SK-N-SH treated with all-trans-retinoic acid at 6 μM for 48 hours (cell line): ENCODE data around the gene NEIL1.

Experiments used
- PPARA ChIP-seq: fragments of 250-450 bp; sonication (Bioruptor Pico); IDR thresholded peaks from 2 replicates; pipeline ENCODE4 v1.5.0; 2020; ENCODE audit warnings: mild to moderate bottlenecking, borderline replicate concordance
- ZFP3 ChIP-seq: fragments of 250-450 bp; sonication (Bioruptor Pico); IDR thresholded peaks from 2 replicates; pipeline ENCODE4 v1.5.0; 2020; ENCODE audit warnings: mild to moderate bottlenecking, moderate library complexity

GRCh38 chr15:75314552-75315290, 32.1 kb upstream of the NEIL1 start:
- TF ChIP-seq ZFP3 (CRISPR knock-in tag) (no peak), PPARA (CRISPR knock-in tag) (no peak)
